Measurements from ENCODE around the gene USP43.
"Not testable (repeated sequence)": the region's sequence is repeated elsewhere in the genome, so short reads cannot be mapped to it uniquely, and the experiment has no call there.

GRCh38 chr17:9640388-9640787 lies 4.9 kb upstream of the USP43 start:
- TF ChIP-seq EZH2 (IDR thresholded peaks at IDR 0.05); FOXP2 (optimal IDR thresholded peaks at IDR 0.05; ENCODE audit: control extremely low read depth, extremely low read length, insufficient read depth); POLR2AphosphoS5 (IDR thresholded peaks at IDR 0.05; ENCODE audit: borderline replicate concordance, low read depth, low read length): not testable (repeated sequence)

Data from SK-N-MC (cell line).